HG03439 (cell line): ENCODE measurements around the gene SH3PXD2B.

Source experiments
- ATAC-seq: cut with Tn5 transposase; IDR thresholded peaks from one replicate; pipeline ENCODE4 v1.9.1; 2021; ENCODE audit warnings: mild to moderate bottlenecking, moderate library complexity; ENCODE audit not compliant: unreplicated experiment

The SH3PXD2B gene

DNA sequence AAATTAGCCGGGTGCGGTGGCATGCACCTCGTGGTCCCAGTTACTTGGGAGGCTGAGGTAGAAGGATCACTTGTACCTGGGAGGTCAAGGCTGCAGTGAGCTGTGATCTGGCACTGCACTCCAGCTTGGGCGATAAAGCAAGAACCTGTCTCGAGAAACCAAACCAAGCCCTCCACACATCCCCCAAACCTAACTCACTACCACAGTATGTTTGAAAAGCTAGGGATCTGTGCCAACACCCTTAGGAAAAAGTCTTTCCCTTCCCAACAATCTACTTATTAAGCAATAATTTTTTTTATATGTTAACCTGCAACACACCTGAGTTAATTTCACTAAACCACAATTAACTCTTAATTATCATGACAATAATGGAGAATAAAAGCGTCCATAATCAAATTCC lies 173.0 kb downstream of the SH3PXD2B start:
- no peak for ATAC-seq

DNA sequence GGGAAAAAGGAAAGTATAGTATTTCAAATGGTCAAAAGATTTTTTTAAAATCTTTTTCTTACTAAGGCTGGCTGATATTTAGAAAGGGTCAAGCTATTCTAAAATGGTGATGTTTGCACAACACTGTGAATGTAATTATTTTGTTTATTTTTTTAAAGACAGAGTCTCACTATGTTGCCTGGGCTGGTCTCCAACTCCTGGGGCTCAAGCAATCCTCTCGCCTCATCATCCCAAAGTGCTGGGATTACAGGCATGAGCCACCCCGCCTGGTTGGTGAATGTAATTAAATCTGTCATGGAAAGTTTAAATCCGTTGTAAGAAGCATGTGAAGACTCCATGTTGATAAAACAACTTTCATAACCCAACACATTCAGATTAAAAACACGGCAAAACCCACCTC lies 173.4 kb downstream of the SH3PXD2B start:
- no peak for ATAC-seq

DNA sequence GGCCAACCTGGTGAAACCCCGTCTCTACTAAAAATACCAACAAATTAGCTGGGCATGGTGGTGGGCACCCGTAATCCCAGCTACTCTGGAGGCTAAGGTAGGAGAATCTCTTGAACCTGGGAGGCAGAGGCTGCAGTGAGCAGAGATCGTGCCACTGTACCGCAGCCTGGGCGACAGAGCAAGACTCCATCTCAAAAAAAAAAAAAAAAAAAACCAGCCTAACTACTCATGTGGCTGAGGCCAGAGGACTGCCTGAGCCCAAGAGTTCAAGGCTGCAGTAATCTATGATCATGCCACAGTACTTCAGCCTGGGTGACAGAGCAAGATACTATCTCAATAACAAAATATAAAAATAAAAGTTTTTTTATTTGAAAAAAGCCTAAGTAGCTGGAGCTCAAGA lies 174.0 kb downstream of the SH3PXD2B start:
- ATAC-seq: no peak

DNA sequence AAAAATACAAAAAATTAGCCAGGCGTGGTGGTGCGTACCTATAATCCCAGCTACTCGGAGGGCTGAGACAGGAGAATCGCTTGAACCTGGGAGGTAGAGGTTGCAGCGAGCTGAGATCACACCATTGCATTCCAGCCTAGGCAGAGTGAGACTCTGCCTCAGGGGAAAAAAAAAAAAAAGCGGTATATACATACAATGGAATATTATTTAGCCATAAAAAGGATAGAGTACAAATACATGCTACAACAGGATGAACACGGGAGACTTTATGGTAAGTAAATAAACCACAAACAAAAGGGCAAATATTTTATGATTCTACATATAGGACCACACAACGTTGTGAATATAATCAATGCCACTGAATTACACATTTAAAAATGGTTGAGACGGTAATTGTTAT lies 176.0 kb downstream of the SH3PXD2B start:
- ATAC-seq: no peak

DNA sequence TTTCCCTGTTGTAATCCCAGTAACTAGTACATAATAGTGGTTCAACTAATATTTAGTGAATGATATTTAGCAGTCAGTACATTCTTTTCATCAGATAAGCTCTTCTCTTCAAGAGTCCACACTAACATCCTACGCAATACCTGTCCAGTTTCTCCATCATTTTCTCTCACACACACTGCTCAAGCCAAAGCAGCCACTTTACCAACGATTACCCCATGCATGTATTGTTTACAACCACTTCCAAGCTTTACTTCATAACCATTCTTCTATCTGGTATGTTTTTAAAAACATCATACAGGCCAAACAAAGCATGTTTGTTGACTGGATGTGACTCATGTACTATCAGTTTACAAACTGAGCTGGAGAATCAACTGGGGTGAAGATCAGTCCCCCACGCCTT lies 178.1 kb downstream of the SH3PXD2B start:
- ATAC-seq: no peak
